Measurements from ENCODE around the gene ASB1. TPM values are rescaled to one million over a fixed set of nuclear protein-coding genes. Genes with fewer than 3 reads are reported as not detected.

The ASB1 gene
- total RNA-seq, 1 donor from 2014 or later = 34.4 TPM

DNA sequence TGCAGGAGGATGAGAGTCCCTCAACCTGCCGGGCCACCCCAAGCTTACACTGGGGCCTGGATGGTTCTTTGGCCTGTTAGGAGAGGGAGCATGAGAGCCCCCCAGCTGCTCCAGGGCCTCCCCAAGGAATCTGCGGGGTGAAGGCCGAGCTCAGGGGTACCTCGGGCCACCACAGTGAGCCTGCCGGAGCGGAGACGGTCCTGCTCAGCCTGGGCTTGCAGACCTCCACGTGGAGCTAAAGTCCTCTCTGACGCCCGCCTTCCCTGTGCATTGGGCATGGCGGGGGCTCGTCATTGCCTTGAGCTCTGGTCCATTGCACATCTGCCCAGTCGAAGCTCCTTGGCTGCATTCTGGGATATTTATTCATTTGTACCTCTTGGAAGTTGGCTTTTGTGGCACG is 62.7 kb downstream of the ASB1 start:
- Mint-ChIP-seq H3K27ac (no peak overlapping the region), H3K27me3 (no peaks in the 10 kb centered on the region), H3K36me3 (no peaks in the 10 kb centered on the region), H3K4me1 (ENCODE audit: unreplicated experiment) (peaks cover 13% of the 10 kb centered on the region), H3K4me3 (no peak overlapping the region), H3K9me3 (no peaks in the 10 kb centered on the region)
- no peak for DNase-seq (ENCODE audit: extremely low spot score, unreplicated experiment)
- no peak for TF ChIP-seq CTCF (conservative IDR thresholded peaks at IDR 0.05)

DNA sequence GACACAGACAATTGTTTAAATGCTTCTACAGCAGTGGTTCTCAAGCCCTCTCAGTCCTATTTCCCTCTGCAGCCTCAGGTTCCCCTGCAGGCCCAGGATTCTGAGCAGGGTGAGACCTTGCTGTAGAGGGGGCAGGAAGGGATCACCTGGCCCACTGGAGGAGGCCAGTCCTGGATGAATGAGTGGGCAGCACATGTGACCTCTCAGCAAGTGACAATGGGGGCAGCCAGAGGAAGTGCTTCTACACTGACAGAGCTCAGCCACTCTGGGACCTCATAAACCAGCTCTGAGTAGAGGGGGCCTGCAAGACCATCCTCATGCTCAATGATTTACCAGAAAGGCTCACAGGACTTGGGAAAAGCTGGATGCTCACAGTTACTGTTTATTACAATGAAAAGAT is 63.2 kb downstream of the ASB1 start:
- Mint-ChIP-seq H3K36me3 (no peaks in the 10 kb centered on the region), H3K9me3 (no peaks in the 10 kb centered on the region), H3K4me3 (no peak overlapping the region), H3K4me1 (ENCODE audit: unreplicated experiment) (peaks cover 13% of the 10 kb centered on the region), H3K27ac (no peak overlapping the region), H3K27me3 (no peaks in the 10 kb centered on the region)
- TF ChIP-seq CTCF (conservative IDR thresholded peaks at IDR 0.05) = no peak
- DNase-seq (ENCODE audit: extremely low spot score, unreplicated experiment) = no peak

DNA sequence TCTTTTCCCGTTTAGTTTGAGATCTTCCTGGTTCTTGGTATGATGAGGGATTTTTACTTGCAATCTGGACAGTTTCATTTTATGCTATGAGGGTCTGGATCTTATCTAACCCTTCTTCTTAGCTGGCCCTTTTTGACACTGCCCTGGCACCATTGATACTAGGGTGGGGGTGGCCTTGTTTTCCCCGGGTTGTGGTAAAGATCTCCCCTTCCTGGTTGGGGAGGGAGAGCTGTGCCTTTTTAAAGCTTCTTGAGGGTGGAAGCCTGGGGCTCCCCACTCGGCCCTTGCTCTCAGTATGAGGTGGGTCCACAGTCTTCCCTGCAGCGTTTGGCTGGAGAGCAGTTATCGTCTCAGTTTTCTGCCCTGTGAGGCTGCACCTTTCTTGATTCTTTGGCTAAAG is 66.1 kb downstream of the ASB1 start:
- no peak for TF ChIP-seq CTCF (conservative IDR thresholded peaks at IDR 0.05)
- H3K4me1 Mint-ChIP-seq (ENCODE audit: unreplicated experiment) = peaks cover 19% of the 10 kb centered on the region
- no peak overlapping the region for H3K27ac Mint-ChIP-seq
- H3K36me3 Mint-ChIP-seq = no peaks in the 10 kb centered on the region
- no peaks in the 10 kb centered on the region for H3K27me3 Mint-ChIP-seq
- no peak for DNase-seq (ENCODE audit: extremely low spot score, unreplicated experiment)
- H3K9me3 Mint-ChIP-seq = no peaks in the 10 kb centered on the region
- no peak overlapping the region for H3K4me3 Mint-ChIP-seq

DNA sequence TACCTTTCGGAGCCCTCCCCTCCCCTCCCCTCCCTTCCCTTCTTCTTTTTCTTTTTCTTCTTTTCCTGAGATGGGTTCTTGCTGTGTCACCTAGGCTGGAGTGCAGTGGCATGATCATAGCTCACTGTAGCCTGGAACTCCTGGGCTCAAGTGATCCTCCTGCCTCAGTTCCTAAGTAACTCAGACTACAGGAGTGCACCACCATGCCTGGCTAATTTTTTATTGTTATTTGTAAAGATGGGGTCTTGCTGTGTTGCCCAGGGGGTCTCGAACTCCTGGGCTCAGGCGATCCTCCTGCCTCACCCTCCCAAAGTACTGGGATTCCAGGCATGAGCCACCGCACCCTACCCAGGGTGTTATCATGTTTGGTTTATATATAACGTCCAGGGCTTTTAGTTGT is 66.7 kb downstream of the ASB1 start:
- TF ChIP-seq CTCF (conservative IDR thresholded peaks at IDR 0.05) = no peak
- no peak for DNase-seq (ENCODE audit: extremely low spot score, unreplicated experiment)
- Mint-ChIP-seq H3K27me3 (no peaks in the 10 kb centered on the region), H3K27ac (no peak overlapping the region), H3K4me3 (no peak overlapping the region), H3K36me3 (no peaks in the 10 kb centered on the region), H3K4me1 (ENCODE audit: unreplicated experiment) (peaks cover 19% of the 10 kb centered on the region), H3K9me3 (no peaks in the 10 kb centered on the region)

- Mint-ChIP-seq H3K4me1 (ENCODE audit: unreplicated experiment) (peaks cover 19% of the 10 kb centered on the region), H3K36me3 (no peaks in the 10 kb centered on the region), H3K4me3 (no peak overlapping the region), H3K9me3 (no peaks in the 10 kb centered on the region), H3K27ac (no peak overlapping the region), H3K27me3 (no peaks in the 10 kb centered on the region)
- DNase-seq (ENCODE audit: extremely low spot score, unreplicated experiment) = no peak
- no peak for TF ChIP-seq CTCF (conservative IDR thresholded peaks at IDR 0.05)
These were observed 67.3 kb downstream of the ASB1 start for GRCh38 chr2:238493880-238494572.

- no peak overlapping the region for H3K27ac Mint-ChIP-seq
These were observed 67.8 kb downstream of the ASB1 start for GRCh38 chr2:238494573-238494961.

More at GRCh38 chr2:238494573-238494961, 67.8 kb downstream of the ASB1 start:
- no peaks in the 10 kb centered on the region for H3K27me3 Mint-ChIP-seq
- H3K4me3 Mint-ChIP-seq = no peak overlapping the region
- H3K36me3 Mint-ChIP-seq = no peaks in the 10 kb centered on the region
- DNase-seq (ENCODE audit: extremely low spot score, unreplicated experiment) = no peak
- H3K4me1 Mint-ChIP-seq (ENCODE audit: unreplicated experiment) = peaks cover 19% of the 10 kb centered on the region
- no peak for TF ChIP-seq CTCF (conservative IDR thresholded peaks at IDR 0.05)
- no peaks in the 10 kb centered on the region for H3K9me3 Mint-ChIP-seq

All from type B pancreatic cell (in vitro differentiated cells).